HG03469 (cell line): ENCODE results near the gene OS9.
"Not testable (repeated sequence)": the region's sequence is repeated elsewhere in the genome, so short reads cannot be mapped to it uniquely, and the experiment has no call there.

Source experiments
- ATAC-seq: cut with Tn5 transposase; IDR thresholded peaks from one replicate; pipeline ENCODE4 v1.9.1; 2021; ENCODE audit warnings: mild to moderate bottlenecking, moderate library complexity, moderate number of reproducible peaks; ENCODE audit not compliant: unreplicated experiment

The OS9 gene

DNA sequence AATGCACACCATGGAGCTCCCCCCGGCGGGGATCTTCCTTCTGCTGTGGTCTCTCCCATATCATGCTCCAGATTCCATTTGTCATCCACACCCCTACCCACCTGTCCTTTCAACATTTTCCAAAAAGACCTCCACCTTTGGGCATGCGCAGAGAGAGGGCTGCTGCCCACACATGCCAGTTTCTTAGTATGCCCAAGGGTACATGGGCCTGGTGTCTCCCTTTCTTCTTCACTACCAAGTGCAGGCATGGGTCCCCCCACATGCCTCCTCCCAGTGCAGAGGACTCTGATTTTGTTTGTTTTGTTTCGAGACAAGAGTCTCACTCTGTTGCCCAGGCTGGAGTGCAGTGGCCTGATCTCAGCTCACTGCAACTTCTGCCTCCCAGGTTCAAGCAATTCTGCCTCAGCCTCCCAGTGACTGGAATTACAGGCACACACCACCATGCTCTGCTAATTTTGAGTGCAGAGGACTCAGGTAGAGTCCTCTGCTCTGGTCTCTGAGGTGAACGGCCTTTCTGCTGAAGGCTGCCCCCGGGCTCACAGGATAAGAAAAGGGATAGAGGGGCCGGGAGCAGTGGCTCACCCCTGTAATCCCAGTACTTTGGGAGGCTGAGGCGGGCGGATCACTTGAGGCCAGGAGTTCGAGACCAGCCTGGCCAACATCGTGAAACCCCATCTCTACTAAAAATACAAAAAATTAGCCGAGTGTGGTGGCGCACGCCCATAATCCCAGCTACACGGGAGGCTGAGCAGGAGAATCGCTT lies 28.1 kb downstream of the OS9 start:
- ATAC-seq = not testable (repeated sequence)

DNA sequence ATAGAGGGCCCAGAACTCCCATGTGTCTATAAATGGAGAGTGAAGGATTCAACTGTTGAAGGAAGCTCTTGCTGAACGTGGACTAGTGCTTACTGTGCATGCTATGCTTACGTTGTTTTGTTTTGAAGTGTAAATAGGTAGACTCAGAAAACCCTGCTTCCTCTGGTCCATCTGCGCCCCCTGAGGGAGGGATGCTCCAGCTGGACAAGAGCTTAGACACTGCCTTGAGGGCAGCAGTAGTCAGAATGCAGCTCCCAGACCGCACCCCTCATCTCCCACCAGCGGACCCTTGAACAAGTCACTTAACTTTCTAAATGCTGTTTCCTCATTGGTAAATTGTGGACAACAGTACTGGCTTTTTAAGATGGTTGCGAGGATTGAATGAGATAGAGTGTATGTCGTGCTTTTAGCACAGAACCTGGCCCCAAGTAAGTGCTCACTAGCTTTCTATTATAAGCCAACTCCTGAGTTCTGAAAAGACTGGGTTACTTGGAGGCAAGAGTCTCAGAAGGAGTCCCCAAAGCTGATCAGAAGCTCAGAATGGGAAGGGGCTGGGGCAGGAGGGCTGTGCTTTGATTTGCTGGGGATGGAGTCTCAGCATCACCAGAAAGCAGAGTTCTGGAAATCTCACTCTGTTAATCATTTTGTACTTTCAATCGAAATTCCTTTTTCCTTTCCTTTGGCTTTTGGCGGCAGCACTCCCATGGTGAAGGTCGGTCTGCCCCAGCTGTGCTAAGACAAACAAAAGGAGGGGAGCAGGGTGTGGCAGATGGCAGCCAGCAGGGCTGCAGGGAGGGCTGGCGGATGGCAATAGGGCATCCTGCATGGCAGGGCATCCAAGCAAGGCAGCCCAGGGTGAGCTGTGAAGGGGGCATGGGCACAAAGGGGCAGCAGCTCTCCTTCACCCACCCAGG lies 29.0 kb downstream of the OS9 start:
- ATAC-seq = no peak

DNA sequence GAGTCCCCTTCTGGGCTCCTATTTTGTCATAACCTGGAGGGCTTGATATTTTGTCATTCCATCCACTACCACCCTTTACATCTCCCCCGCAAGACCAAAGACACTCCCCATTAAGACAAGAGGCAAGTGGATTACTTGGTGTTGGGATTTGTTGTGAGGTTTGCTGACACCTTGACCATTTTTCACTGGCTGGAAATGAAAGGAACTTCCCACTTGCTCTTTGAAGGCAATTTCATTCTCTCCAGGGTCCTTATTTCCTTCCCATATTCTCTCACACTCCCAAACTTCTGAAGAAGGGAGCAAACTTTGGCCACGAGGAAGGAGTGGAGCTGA lies 29.7 kb downstream of the OS9 start:
- no peak for ATAC-seq

DNA sequence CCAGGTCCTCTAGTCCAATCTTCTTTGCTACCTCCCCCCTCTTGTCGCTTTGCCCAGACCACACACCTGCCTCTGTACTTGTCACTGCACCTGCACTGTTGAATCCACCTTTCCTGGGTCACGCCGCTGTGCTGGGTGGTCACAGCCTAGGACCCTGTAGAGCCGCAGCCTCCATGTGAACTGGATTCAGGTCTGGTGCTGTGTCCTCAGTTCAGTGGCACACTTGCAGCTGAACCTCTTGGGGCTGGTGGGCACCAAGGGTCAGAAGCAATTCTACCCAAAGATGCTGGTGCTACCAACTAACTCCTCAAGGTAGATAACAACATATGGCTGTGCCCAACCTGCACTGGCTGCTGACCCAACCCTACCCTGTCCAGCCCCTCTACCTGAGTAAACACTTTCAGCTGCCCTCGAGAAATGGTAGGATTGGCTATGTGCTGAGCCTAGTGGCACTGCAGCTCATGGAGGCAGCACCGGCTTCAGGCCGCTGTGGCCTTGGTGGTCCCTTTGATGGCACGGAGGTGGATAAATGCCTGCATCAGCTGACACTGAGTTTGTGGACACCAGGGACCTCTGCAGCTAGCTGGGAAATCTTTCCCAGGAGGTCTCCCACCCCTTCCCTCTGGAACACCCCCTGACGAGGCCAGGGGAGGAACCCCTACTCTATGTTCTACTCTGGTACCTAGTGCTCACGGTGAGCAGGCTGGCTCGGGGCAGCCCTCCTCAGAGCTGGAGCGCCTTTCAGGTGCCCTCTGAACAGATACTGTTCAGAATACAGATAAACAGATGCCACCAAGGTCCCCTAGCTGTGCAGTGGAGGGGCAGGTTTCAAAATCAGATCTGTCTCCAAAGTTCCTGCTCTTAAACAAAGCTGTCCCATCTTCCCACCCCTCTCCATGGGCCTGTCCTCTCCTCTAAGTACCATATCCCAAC lies 30.3 kb downstream of the OS9 start:
- no peak for ATAC-seq

DNA sequence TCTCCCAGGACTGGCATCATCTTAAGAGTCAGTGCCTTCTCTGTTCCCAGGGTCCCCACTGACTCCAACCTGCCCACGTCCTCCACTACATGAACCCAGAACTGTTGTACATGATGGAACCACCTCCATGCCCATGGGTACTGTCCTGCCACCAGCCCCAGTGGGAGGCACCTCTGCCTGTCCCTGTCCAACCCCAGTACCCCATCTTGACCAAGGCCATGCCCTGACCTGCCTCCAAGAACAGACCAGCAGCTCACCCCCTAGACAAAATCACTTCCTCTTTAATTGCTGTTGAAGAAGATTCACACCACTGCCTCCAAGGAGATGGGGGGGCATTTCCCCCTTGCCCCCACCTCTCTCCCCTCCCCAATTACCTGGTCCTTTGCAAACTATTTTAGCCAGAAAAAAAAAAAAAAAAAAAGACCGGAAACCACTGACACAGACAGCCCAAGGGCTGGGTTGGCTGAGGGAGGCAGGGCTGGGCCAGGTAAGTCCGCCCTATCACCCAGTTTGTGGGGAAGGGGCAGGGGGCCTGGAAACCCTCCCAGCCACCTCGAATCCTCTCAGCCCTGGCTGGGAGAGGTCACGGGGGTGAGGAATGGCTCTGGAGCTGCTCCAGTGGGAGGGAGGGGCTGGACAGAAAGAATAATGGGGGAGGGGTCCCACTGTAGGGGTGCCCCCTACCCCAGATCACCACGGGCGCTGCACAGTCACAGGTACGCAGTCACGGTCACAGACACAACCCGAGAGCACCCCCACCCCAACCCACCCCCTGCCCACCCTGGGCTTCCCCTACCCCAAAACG lies 31.2 kb downstream of the OS9 start:
- ATAC-seq = no peak

DNA sequence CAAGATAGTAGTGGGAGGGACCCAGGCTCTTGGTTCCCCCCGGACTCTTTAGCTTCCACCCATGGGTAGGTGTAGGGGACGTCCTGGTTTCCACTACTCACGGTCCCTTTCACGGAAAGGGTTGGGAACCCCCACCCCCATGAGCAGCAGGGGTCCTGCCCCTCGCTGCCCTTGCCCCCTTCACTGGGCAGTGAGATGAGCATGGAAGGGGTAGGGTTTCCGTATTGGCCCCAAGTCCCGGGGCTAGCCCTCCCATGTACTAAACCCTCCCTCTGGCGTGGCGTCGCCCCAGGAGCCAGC lies 31.9 kb downstream of the OS9 start:
- ATAC-seq = no peak

DNA sequence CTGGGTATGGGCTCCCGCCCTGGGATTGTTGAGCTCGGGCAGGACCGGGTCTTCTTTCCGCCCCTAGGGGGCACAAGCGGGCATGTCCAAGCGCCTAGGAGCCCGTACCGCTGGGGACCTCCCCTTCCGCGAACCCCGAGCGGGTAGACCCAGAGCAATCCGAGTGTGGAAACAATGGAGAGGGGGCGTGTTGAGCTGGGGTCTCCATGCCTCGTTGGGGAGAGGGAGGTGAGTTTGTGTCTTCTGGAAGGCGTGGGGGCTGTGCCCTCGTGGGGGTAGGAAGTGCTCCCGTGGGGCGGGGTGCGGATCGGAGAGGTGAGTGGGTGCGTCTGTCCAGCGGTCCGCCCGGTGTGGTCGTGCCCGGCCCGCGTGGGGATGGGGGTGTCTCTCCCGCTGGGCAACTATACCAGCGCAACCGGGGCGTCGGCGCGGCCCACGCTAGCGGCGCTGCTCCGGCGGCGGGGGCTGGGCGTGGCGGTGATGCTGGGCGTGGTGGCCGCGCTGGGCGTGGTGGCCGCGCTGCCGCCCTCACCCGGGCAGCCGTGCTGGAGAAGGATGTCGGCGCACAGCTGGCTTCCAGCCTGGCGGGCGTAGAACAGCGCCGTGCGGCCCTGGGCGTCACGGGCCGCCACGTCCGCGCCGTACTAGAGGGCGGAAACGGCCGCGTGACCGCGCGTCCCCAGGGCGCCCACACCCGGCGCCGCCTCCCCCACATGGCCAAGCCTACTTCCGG lies 32.4 kb downstream of the OS9 start:
- ATAC-seq = no peak

DNA sequence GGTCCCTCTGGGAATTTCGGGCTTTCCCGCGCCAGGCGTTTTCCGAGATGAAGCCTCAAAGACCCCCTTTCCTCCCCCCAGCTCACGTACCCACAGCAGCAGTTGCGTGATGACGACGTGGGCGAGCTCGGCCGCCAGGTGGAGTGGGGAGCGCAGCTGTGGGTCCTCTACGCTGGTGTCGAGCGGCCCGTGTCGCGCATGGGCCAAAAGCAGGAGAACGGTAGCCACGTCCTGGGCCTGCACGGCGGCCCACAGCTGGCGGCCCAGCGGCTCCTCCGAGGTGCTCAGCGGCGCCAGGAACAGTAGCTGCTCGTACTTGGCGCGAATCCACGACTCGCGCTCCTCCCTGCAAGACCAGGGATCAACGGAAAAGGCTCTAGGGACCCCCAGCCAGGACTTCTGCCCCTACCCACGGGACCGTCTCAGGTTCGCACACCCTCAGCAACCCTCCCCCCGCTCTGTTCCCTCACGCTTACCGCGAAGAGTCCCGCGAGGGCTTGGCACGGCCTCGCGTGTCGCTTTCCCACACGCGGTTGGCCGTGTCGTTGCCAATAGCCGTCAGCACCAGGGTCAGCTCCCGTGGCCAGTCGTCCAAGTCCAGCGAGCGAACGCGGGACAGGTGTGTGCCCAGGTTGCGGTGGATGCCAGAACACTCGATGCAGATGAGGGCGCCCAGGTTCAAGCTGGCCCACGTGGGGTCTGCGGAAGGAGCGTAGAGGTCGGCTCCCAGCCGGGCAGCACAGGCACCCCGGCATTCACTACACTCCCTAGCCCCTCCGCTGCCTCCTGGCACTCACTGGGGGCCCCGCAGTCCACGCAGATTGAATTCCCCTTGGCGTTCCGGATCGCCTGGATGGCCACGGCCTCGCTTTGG lies 33.2 kb downstream of the OS9 start:
- ATAC-seq = no peak

DNA sequence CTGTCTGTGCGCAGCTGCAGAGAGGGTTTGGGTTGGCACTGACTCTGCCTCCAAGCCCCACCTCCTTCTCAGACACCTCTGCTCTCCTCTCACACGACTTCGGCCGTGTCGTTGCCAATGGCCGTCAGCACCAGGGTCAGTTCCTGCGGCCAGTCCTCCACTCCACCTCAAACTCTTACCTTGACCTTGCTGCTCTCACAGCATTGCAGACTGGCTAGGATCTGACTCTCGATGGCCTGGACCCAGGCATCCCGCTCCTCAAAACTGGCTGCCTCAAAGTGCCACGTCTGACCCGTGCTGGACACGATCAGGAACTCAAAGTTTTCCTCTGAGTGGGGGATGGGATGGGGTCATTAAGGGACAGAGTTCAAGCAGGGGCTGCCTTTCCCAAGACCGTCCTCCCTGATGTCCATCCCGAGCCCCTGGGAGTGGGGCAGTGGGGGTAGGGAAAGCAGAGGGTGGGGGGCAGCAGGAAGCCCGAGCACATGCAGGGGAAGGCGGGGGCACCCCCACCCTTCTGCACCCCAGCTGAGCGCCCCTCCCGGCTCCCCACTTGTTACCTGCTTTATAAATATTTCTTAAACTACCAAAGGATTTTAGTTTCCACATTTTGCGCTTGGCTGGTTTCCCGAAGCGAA lies 33.9 kb downstream of the OS9 start:
- no peak for ATAC-seq

DNA sequence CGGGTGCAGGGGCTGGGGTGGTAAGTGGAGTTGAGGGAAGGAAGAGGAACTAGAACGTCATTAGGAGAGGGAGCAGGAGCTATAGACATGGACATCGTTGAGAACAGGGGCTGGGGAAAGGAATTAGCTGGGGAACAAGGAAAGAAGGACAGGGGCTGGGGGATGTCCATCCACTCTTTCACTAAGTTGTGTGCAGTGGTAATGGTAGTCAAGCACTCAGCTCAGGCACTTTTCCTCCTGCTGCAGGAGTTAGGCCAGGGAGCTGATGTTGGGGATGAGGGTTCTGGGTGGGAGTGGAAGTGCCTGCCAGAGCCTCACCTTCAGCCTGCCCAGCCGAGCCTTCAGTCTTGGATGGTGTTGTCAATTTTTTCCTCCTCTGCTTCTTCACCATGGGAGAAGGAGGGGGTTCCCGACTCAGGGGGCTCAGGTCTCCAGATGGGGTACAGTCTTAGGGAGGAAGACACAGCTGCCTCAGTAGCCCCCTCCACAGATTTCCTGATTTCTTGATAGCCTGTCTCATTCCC lies 35.5 kb downstream of the OS9 start:
- no peak for ATAC-seq

DNA sequence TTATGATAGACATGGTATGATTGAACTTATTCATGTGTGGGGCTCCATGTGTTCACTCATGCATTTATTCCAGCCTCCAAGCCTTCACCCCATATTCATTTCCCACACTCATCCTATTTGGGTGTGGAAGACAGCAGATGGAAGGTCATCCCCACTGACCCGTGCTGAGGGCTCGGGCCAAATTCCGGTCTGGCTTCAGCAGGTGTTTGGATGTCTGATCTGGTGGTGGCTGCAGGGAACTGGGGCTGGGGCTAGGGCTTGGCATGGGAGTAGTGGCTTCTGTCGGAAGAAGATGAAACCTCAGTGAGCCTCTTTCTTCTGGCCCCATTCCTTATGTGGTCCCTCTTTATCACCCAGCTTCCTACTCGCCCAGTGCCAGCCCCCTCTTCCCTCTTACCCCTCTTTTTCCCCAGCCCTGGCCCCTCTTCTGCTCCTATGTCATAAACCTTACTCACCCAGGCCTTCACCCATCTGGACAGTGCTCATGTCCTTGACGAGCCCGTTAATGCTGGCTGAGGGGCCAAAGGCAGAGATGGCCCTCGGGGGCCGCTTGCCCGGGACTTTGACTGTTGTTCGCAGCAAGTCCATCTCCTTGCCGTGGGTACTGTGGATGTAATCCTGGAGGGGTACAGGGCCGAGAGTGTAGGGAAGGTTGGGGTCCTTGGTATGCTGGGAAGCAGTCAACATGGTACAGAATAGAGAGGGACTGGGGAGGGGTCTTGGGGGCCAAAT lies 36.6 kb downstream of the OS9 start:
- ATAC-seq = no peak

DNA sequence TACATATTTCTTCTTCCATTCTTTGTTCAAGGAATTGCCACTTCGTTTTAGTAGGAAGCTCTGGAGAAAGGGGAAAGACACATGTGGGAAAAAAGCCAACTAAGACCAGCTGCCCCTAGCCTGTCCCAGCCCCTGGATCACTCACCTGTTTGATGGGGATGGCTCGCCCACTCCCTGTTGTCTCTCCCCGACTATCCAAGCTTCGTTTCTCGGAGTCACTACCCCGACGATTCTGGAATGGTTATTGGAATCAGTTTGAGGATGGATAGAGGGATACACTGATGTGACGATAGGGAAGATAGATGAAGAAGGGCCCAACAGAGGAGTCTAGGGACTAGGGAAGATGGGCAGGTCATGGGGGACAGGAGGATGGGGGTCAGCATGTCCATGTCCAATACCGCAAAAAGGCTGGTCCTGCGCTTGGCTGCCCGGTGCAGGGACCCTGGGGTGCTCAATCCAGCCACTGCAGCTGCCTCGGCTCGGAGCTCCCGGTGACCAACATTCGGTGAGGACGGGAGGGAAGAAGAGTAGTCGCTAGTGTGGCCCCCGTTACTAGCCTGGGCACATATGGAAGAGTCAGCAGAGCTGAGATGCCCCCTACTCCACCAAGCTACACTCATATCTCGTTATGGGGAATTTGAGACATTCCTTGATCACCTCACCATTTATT lies 37.6 kb downstream of the OS9 start:
- no peak for ATAC-seq

DNA sequence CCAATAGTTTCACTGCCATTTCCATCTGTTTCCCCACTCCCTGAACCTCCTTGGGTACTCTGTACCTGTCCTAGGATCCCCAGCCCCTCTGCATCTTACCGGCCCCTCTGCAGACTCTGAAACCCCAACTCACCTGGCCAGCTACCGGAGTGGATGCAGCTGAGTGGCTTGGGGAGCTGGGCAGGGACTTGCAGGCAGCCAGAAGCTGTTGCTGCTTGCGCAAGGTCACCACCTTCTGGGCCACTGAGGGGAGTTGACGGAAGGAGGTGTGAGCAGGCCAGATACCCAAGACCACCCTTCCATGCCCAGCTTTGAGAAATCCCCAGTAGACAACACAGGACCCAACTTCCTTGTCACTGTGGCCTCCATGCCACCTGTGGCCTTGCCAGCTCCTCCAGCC lies 38.3 kb downstream of the OS9 start:
- no peak for ATAC-seq

DNA sequence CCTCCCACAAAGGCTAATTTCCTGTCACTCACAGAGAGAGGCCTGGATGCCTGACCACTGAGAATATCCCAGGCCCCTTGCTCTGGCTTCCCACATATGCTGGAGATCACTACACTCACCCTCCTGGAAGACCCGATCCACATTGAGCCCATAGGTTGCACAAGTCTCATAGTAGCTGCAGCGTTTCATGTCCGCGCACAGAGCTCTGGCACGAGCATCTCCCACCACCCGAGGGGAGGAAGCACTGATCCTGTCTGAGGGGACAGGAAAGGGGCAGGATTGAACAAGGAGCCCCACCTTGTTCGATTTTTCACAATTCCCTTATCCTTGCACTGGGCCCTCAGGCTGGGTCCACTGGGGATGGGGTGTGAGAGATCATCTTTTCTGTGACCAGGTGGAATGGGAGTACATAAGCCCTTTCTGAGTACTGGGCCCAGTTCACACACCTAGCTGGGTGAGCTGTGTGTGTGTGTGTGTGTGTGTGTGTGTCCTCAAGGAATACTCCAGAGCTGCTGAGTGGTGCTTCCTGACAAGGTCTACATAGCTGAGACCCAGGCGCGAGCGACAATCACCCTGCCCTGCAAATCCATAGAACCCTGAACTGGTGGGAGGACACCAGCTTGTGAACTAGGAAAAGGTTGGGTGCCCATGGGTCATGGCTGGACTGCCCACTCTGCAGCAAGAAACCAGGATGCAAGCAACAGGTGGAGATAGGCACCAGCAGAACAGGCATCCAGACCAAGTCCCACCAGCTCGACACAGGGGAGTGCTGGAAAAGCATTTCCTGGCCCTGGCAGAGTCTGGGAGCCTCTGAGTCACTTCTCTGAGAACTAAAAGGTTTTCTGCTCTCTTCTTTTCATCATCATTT lies 39.0 kb downstream of the OS9 start:
- no peak for ATAC-seq

DNA sequence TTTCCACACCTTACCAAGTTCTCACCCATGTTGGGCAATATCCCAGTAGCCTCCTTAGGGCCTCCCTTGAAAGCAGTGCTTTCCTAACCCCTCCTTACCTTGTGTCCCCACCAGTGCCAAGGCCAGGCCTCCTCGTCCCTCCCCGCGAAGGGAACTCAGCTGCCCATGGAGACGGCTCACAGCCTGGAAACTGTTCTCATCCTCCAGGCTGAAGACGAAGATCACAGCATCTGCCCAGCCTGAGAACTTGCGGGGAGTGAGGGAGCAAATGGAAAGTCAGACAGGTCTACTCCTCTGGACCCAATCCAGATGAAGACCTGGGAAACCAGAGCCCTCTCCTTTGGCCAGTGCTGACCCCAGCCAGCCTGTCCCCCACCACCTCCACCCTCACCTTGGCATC lies 40.0 kb downstream of the OS9 start:
- ATAC-seq = no peak

DNA sequence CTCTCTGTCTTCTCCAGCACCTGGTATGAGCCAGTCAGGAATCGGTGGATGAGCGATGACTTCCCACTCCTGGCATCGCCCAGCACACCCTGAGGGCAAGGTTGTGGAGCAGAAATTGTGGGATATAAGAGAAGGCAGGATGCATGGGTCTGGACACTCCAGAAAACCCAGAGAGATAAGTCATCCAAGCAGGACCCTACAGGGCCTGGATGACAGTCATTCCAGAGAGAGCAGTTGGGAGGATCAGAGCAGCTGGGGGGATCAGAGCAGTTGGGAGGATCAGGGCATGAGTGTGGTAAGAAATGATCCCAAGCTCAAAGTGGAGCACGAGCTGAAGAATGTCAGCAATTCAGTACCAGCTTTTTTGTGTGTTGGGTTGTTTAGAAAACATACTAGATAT lies 40.7 kb downstream of the OS9 start:
- no peak for ATAC-seq
